Effector CD8-positive, alpha-beta T cell (primary cell): ENCODE measurements around the gene P2RY10.
"Not testable (repeated sequence)": the region's sequence is repeated elsewhere in the genome, so short reads cannot be mapped to it uniquely, and the experiment has no call there.

Experiments used
- DNase-seq: peaks from one replicate; lab custom pipeline; 2025; lab: John Stamatoyannopoulos, UW
- total RNA-seq, 4 experiments: gene quantifications; one replicate each; lab custom pipeline; 2026; lab: John Stamatoyannopoulos, UW

P2RY10 gene, protein sequence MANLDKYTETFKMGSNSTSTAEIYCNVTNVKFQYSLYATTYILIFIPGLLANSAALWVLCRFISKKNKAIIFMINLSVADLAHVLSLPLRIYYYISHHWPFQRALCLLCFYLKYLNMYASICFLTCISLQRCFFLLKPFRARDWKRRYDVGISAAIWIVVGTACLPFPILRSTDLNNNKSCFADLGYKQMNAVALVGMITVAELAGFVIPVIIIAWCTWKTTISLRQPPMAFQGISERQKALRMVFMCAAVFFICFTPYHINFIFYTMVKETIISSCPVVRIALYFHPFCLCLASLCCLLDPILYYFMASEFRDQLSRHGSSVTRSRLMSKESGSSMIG
- total RNA-seq = 105 to 245 (median 138) reads per million in 4 experiments

DNA sequence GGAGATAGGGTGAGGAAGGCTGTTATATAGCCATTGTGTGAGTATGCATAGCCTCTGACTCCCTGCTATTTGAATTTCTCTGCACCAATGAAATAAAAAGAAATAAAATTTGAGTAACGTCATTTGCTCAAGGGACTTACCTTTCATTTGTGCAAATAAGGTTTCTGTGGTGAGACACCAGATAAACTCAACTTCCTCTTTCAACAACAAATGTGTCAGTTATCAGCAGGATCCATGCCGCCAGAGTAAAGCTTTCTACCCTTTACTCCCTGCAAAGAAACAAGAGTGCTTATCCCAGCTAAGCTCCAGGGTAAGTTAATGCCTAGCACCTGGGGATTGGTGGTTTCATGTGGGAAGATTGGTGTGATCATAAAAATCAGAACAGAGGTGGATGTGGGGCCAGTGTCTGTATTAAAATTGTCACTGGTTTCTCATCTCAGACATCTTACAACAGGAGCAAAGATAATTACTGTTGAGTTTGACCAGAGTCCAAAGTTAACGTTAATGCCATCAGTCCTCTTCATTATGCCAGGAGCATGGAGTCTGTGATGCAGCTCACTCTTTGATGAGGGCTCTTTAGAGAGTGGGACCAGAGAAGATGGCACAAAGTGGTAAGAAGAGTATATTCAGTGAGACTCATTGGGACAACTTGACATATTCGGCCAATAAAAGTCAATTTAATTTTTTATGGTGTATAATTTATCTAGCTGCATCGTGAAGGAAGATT, at the start of gene P2RY10:
P2RY10 (plus strand) TSS at position 206 of the 727 bp plus-strand sequence. CDS start 15,130 bp downstream, outside the sequence.
- DNase-seq = peak; percentile 0

DNA sequence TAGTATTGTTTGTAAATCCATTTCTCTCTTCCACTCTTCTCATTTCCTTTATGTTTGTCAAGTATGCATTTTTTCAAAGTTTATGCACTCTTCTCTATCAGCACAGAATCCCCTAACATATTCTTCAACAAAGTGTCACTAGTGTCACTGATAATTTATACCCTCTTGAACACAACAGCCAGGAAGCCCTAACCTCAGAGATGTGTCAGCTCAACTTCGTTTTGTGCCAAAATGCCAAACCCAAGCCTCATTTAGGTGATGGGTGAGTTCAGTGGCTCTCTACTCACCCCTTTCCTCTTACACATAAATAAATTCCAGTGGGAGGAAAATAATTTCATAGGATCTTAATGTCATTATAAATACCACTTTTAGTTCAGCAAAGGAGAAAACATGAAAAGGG, 22.4 kb upstream of the P2RY10 start:
- no peak for DNase-seq

DNA sequence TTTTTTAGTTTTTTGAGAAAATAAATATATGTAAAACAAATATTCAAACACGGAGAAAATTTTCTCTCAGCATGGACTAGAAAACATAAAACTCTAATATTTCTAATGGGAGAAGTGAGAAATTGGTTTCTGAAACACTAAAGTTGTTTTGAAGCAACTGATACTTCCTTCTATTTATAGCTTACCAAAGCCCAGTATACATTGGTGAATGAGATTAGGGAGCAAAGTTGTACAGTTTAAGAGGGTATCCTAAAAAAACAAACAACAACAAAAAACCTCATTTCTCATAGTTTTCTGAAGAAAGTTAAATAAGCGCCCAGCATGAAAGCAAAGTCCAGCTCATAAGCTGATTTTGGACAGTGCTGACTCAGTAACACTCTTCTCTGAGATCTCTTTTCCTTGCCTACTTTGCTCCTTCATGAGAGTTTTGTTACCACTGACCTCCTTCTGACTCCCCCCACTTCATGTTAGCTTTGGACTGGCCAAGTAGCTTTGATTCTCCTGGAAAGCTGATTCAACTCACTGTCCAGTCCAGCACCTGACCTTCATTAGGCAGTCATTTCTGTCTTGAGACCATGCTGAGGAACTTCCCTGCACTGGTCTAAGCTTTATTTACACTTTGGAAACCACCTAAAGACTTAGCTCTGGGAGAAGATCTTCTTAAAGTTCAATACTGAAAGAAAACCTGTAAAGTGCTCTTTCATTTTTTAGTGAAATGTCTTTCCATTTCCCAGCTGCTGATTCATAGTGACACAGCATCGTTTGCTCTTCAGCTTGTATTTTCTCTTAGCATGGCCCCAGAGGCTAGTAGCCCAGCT, 21.8 kb upstream of the P2RY10 start:
- no peak for DNase-seq

DNA sequence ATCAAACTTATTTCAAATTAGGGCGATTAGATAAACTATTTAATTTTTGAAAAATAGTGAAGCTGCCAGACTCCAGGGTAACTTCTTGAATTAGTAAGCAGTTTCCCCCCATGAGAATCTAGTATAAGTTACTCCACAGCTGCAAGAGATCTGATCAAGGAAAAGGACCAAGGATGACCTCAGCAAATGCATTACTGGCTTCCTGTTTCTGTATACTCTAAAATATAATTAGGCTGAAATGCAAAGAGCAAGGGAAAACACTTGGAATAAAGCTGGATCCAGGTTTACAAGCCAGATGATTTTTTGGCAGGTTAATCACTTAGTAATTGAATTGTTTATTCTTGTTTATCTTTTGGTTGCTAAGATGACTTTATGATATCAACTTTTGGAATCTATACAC, 13.4 kb upstream of the P2RY10 start:
- no peak for DNase-seq

DNA sequence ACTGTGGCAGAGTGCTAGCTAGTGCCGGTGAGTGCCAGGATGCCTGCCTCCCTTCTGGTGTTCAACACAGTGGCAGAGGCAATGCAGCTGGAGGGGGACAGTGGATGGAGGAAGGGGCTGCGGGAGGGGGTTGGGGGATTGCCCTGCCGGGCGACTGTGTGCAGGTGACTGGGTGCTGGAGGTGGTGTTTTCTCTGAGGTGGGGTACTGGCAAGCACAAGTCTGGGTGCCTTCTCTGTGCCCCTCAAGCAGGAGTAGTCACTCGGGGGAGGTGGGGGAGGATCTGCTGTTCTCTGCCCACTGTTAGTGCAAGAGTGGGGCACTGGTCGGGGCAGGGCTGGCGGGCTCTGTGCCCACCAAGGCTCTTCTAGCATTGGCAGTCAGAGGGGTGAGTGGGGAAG, 10.3 kb upstream of the P2RY10 start:
- no peak for DNase-seq

DNA sequence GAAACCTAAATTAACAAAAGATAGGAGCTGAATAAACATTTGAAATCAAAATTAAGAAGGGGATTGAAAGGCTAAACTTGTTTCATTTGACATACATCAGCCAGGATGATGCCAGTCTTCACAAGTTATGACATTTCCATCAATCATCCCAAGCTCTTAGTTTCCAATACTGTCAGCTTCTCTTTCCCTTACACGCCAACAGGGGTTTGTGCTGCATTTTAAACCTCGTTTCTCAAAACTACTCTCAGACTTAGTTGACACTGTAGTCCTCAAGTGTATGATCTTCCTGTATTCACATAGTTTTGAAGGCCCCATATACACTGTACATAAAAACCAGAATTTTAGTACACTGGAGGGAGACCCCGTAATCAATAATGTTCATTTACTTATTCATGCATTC, 840 bp upstream of the P2RY10 start:
- DNase-seq = no peak

DNA sequence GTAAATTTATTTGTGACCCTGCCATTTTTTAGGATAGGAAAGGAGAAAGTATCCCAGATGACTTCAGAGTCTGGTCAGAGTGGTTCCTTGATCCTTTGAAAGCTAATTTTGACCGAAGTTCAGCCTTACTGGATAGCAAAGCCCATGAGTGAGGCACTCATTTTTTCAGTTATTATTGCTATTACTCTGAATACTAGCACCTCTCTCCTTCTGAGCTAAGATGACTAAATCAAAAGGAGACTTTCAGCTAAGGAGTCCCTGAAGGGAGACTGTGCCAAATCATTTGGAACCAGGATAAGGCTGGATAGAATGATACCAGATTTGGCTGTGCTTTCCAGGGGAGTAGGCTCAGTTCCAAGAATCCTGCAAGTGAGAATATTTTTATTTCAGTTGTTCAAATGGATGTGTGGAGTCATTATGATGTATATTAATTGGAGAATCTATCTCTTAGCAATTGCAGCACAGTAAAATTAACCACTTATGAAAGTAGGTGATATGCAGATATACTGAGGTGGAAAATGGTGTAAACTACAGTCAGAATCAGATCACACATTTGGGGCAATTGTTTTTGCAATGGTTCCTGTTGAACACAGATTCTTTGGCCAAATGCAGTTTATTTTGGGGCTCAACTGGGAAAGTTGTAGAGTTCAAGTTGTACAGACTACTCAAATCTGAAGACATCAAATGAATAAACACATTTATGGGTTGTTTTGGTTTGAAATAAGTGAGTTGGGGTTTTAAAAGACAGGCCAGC, 1.2 kb downstream of the P2RY10 start:
- no peak for DNase-seq

DNA sequence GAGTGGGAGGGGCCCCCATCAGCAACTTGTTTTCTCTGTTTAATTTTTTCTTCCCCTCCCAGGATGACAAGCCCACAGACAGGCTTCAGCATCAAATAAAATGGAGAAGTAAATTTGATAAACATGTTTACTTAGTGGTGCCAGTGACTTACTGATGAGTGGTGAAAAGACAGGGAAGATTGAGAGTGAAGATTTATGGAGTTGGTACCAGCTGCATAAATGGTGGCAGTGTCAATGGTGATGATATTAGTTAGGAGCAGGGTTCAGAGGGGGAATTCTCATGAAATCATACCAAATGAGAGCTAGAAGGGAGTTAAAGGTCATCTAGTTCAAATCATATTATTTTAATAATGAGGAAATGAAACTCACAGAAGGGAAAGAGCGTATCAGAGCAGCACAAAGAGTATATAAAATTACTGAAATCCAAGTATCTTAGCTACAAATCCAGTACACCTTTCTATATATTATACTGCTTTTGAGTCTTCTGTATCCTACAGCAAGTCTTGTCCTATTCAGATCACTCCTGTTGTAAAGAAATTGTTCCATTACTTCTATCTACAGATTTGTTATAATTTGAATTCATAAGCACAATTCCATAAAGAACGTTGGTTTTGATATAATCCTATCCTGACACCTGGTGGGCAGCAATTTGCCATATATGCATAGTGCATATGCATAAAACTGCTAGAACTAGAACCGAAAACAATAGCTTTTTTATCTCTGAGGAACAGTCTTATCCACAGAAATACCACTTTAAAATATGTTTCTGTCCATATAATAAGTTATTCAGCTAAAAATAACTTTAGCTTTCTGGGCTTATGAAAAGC, 5.0 kb downstream of the P2RY10 start:
- DNase-seq = no peak

DNA sequence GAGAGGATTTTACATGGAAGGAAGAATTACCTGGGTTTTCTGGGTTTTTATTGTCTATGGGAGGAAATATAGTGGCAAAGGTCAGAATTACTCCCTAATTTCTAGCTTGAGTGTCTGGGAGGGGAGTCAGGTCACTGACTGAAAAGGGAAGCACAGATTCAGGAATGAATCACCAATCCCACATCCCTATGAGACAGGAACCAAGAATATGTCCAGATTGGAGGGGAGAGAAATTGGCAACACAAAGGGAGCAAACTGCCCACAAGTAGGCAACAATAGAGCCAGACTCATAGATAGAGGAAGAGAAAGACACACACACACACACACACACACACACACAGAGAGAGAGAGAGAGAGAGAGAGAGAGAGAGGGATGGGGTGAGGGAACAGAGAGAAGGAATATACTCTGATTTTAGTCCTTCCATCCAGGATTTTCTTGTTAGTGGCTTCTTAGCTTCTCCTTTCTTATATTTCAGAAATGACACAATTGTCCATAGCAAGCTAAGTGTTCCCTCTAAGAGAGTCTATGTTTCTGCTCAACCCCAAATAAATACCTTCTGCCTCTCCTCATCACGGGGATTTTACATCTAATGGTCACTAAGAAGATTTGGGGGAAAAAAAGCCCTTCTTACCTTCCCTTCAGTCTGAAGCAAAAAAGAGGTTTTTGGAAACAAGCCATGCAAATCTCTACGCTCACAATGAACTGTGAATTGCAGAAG, 12.0 kb downstream of the P2RY10 start:
- DNase-seq = no peak

DNA sequence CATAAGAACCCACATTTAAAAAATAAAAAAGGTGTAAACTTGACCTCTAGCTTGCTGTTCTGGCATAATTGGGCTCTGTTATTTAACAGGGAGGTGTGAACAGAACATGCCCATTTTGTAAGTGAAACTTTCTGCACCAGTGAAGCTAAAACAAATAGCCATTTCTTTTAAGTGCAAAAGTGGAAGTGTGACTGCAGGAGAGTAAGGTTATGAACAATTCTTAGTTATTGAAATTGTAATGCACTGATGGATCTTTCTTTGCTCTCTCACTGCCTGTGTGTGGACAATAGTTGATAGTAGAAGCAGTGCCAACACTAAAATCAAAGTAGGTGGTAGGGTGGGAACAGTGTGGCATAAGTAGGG, 12.6 kb downstream of the P2RY10 start:
- DNase-seq = no peak

DNA sequence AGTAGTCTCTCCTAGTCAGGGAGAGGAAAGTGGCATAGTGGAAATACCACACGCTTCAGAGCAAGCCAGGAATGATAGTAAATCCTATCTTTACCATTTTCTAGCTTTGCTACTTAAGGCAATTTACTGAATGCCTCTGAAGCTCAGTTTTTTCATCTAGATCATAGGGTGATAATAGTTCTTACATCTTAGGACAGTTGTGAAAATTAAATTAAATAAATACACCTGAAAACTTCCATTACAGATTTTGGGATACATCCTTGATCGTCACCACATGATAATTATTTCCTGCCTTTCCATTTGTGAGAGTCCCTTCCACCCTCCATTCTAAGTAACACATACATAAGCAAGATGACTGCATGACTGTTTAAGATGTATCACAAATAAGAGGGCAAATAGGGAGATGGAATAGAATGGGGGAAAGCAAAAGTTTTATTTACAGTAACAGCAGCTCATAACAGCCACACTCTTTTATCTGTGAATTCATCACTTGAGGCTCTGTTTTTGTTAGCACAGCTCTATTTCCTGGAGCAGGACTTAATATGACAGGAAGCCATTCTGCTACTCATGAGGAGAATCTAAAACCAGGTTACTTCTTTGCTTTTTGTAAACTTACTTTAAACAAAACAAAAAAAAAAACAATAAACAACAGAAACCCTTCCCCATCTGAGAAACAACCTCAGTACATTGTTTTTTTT, 13.4 kb downstream of the P2RY10 start:
- no peak for DNase-seq

DNA sequence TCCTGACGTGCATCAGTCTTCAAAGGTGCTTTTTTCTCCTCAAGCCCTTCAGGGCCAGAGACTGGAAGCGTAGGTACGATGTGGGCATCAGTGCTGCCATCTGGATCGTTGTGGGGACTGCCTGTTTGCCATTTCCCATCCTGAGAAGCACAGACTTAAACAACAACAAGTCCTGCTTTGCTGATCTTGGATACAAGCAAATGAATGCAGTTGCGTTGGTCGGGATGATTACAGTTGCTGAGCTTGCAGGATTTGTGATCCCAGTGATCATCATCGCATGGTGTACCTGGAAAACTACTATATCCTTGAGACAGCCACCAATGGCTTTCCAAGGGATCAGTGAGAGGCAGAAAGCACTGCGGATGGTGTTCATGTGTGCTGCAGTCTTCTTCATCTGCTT, 15.7 kb downstream of the P2RY10 start:
- DNase-seq = no peak

DNA sequence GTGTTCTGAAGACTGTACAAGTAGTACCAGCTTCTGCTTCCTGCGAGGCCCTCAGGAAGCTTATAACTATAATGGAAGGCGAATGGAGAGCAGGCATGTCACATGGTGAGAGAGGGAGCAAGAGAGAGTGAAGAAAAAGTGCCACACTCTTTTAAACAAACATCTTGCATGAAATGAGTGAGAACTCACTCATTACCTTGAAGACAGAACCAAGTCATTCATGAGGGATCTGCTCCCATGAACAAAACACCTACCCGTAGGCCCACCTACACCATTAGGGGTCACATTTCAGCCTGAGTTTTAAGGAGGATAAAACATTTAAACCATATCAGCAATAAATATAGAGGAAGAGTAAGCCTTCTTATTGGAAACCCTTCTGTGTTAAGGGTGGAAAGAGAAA, 19.4 kb downstream of the P2RY10 start:
- no peak for DNase-seq

DNA sequence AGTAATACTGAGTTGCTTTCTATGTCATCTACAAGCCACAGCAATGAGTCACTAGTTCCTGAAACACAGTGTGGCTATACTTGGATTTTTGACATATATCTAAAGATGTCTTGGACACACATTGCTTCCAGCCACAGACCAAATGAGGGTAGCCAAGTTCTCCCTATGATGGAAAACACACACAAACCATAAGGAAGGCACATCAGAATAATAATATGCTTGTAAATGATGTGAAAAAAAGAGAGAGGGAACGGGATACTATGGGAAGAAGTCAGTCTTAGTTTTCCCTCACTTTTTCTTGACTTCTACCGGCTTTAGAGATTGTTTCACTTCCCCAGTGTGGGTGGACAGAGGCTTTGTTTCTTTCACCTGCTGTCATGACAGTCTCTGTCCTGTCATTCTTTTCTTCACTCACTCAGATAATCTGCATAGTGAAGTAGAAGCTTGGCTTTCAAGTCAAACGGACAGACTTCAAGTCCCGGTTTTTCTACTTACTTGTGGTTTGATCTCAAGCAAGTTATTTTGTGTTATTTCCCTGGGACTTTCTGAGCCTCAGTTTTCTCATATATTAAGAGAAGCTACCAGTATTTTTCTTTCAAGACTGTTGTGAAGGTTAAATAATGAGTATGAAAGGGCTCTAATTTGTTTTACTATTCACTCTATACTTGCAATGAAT, 34.7 kb downstream of the P2RY10 start:
- DNase-seq = no peak

DNA sequence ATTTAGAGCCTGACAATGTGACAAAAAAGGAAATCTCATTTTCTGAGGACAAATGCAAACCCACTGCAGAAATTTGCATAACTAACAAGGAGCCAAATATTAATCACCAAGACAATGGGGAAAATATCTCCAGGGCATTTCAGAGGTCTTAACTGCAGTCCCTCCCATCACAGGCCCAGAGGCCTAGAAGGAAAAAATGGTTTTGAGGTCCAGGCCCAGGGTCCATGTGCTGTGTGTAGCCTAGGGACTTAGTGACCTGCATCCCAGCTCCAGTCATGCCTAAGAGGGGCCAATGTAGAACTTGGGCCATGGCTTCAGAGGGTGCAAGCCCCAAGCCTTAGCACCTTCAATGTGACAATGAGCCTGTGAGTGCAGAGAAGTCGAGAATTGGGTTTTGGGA, 44.2 kb downstream of the P2RY10 start:
- no peak for DNase-seq

DNA sequence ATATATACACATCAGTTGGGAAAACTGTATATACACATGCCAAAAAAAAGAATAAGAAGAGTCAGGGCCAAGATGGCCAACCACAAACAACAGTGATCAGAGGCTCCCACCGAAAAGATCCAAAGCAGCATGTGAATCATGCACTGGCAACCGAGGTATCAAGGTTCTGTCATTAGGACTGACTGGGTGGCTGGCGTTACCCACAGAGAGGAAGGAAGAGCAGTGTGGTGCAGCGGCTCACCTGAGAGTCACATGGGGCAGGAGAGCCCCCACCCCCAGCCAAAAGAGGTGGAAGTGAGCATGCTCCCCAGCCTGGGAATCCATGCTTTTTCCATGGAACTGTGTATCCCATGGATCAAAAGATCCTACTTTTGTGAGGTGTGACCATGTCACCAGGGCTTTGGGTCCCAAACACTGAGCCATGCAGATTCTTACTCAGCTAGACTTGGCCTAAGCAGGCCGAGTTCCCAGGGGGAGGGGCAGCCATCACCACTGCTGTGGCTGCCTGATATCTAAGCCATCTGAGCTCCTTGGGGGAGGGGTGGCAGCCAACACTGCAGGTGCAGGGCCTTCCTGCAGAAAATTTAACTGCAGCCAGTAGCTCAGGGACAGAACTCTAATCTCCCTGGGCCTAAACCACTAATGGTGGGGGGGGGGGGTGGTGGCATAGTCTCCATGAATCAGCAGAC, 52.8 kb downstream of the P2RY10 start:
- DNase-seq = no peak

DNA sequence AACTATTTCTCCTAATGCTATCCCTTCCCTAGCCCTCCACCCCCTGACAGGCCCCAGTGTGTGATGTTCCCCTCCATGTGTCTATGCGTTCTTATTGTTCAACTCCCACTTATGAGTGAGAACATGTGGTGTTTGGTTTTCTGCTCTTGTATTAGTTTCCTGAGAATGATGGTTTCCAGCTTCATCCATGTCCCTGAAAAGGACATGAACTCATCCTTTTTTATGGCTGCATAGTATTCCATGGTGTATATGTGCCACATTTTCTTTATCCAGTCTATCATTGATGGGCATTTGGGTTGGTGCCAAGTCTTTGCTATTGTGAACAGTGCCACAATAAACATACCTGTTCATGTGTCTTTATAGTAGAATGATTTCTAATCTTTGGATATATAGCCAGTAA, 62.3 kb downstream of the P2RY10 start:
- DNase-seq = not testable (repeated sequence)
